ENCODE measurements around the gene SENP5.
"Not testable (repeated sequence)": the region's sequence is repeated elsewhere in the genome, so short reads cannot be mapped to it uniquely, and the experiment has no call there.

DNA sequence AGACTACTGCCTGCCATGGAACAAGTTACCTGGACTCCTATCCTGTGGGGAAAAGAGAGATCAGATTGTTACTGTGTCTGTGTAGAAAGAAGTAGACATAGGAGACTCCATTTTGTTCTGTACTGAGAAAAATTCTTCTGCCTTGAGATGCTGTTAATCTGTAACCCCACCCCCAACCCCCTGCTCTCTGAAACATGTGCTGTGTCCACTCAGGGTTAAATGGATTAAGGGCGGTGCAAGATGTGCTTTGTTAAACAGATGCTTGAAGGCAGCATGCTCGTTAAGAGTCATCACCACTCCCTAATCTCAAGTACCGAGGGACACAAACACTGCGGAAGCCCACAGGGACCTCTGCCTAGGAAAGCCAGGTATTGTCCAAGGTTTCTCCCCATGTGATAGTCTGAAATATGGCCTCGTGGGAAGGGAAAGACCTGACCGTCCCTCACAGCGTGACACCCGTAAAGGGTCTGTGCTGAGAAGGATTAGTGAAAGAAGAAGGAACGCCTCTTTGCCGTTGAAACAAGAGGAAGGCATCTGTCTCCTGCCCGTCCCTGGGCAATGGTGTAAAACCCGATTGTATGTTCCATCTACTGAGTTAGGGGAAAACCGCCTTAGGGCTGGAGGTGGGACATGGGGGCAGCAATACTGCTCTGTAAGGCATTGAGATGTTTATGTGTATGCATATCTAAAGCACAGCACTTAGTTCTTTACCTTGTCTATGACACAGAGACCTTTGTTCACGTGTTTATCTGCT, 76.5 kb downstream of the SENP5 start:
- not testable (repeated sequence) for TF ChIP-seq CTCF (IDR thresholded peaks at IDR 0.05; ENCODE audit: borderline replicate concordance, extremely low read depth, low read length, poor library complexity, severe bottlenecking); EZH2 (IDR thresholded peaks at IDR 0.05; ENCODE audit: borderline replicate concordance, low read depth, low read length, severe bottlenecking)

All from DND-41 (cell line).